GM18517 (cell line): Measurements from ENCODE around the gene GIGYF1.
"Not testable (repeated sequence)": the region's sequence is repeated elsewhere in the genome, so short reads cannot be mapped to it uniquely, and the experiment has no call there.

Experiments used
- ATAC-seq: cut with Tn5 transposase; IDR thresholded peaks from one replicate; pipeline ENCODE4 v1.9.1; 2021; ENCODE audit warnings: mild to moderate bottlenecking, moderate library complexity; ENCODE audit not compliant: unreplicated experiment

GIGYF1 gene

DNA sequence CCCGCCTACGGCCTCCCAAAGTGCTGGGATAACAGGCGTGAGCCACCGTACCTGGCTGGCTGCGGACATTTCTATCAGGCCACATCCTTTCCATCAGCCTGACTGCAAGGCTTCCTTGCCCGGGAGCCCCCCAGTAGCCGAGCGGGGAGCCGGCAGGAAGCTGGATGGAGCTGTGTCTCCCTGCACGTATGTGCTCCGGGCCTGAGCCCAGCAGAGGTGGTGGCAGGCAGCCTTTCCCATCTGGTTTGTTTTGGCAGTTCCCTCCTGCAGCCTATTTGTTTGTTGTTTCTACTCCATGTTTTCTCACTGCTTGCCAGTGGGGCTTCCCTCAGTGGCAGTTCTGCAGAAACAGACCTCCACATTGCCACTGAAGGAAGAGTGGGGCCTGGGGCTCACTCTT is 17.3 kb upstream of the GIGYF1 start:
- ATAC-seq, result no peak

DNA sequence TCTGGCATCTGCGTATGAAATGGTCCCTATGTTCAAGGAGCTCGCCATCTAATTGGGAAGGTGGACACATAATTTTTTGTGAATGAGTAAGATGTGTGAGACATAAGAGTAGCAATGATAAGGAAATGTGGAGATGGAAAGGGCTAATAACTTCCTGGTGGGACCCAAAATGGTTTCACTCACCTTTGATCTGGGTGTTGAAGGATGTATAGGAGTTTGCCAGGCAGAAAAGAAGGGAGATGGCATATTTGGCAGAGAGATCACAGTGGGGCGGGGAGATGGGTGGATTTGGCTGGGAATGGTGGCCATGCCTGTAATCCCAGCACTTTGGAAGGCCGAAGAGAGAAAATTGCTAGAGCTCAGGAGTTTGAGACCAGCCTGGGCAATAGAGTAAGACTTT is 16.4 kb upstream of the GIGYF1 start:
- ATAC-seq, result no peak

- no peak for ATAC-seq
Measured at GRCh38 chr7:100708395-100708794, 14.3 kb upstream of the GIGYF1 start.

- ATAC-seq, result no peak
Measured at GRCh38 chr7:100706672-100707311, 12.7 kb upstream of the GIGYF1 start.

DNA sequence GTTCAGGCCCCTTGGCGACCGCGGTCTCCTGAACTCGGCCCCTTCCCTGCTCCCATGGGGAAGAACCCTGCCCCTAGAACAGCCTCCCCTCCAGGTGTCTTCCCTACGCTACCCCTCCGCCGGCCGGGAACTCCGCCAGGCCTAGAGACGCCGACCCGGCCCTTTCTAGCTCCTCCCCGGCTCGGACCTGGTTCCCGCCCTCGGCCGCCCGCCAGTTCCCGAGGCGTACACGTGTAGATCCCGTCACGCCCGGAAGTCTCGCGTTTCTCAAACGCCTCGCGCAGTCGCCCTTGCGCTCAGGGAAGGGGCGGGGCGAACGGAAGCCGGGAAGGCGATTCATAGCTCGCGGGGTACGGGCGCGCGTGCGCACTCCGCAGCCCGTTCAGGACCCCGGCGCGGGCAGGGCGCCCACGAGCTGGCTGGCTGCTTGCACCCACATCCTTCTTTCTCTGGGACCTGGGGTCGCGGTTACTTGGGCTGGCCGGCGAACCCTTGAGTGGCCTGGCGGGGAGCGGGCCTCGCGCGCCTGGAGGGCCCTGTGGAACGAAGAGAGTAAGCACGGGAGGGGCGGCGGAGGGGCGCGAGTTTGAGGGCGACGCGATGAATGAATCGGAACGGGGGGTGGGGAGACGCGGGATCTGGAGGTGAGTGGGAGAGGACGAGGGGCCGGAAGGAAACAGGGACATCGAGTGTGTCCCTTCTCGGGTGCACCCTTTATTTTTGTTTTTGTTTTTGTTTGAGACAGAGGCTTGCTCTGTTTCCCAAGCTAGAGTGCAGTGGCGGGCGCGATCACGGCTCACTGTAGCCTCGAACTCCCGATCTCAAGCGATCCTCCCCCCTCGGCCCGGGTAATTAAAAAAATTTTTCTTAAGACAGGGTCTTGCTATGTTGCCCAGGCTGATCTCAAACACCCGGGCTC is 12.0 kb upstream of the GIGYF1 start, which contains the start of gene POP7:
Gene POP7 (plus strand): TSS at position 369 of the 919 bp plus-strand sequence. CDS start 710 bp downstream, outside the sequence.
- peak; percentile 74 for ATAC-seq

DNA sequence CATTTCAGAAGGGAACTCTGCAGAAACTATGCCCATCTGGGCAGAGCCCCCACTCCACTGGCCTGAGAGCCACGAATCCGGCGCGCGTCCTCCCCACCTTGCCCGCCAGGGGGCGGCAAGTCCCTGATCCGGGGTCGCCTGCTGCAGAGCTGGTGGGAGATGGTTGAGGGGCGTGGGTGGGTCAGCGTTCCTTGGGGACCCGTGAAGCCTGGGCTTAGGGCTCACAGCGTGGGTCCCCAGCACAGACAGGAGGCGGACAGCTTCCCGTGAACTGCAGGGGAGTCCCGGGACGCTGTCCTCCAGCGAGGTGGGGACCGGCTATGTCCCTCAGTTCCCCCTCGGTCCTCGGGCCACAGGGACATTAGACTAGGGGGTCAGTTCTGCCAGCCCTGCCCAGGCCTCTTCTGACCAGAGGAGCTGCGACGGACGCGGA is 11.3 kb upstream of the GIGYF1 start:
- peak; percentile 46 for ATAC-seq

- ATAC-seq, result not testable (repeated sequence)
Measured at GRCh38 chr7:100701089-100701488, 7.0 kb upstream of the GIGYF1 start.

- no peak for ATAC-seq
Measured at GRCh38 chr7:100699018-100699417, 5.0 kb upstream of the GIGYF1 start.

DNA sequence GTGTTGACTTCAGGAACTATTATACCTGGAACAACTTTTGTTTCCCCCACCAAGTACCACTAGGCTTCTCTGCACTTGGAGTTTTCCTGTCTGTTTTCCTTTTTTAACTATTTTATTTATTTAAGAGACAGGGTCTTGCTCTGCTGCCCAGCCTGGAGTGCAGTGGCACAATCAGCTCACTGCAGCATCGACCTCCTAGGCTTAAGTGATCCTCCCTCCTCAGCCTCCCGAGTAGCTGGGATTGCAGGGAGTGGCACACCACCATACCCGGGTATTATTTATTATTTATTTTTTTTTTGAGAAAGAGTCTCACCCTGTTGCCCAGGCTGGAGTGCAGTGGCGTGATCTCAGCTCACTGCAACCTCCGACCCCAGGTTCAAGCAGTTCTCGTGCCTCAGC is 2.1 kb upstream of the GIGYF1 start:
- no peak for ATAC-seq

DNA sequence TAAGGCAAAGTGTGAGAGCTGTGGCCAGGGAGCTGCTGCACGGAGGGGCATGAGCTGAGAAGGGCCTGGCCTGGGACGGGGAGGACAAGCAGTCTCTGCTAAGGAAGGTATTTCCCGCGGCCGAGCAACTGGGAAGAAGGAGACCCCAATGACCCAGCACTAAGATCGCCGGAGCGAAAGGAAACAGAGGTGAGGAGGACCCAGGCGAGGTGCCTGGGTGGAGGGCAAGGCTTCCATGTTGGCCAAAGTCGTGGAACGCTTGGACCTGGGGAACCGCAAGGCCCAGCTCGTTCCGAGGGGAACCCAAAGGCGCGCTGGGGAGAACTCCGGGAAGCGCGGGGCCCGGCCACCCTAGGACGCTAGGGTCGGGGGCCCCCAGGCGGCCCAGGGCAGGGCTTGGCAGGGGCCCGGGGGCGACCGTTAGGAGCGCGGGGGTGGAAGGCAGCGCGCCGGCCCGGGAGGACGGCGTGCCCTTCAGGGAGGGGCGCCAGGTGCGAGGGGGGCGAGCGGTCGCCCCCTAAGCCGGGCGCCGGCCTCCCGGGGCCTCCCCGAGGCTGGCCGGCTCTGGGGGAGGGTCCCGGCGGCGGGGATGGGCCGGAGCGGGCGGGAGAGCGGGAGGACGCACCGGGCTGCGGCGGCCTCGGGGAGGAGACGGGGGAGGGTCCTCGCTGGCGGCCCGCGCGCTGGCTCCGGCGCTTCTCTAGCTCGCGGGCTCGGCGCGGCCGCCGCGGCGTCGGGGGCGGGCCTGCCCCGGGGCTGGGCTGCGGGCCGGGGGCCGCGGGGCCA is 545 bp downstream of the GIGYF1 start:
- ATAC-seq, result peak; percentile 11

DNA sequence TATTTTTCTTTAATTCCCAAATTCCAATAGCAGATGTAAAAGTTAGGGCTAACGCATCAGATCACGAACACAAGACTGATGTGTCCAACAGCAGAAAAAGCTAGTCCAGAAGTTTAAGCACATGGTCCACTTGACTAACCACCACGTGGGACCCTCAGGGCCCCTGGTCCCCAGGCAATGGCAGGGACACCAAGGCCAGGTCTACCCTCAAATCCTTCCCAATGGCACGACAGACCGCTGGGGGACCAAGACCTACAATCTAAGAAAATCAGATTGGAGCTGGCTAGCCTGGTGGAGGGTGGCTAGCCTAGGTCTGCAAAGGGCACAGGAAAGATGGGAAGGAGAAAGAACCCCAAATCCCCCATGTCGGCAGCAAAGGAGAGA is 1.5 kb downstream of the GIGYF1 start:
- ATAC-seq, result no peak

GRCh38 chr7:100691676-100692577 is 2.1 kb downstream of the GIGYF1 start:
- ATAC-seq, result peak; percentile 40

GRCh38 chr7:100689230-100690135 is 4.6 kb downstream of the GIGYF1 start:
- no peak for ATAC-seq

DNA sequence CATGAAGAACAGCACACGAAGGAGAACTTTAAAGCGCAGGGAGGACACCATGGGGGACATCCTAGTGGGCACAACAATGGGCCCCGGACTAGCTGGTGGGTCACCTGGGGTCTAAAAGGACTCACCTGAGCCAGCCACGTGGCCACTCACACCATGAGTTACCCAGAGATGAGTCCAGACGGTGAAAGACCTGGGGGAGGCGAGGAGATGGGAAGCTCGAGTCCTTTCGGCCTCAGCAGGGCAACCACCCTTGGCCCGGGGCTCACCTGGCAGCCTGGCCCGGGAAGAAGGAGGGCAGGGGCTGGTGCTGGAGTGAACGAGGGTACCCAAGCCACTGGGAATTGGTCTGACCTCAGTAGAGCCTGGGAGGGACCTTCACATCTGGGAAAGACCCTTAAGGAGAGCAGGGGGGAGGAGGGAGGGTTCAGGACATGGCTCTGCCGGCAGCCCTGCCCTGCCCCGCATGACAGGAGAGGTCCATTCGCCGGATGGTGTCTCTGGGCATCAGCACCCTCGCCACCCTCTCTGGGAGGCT is 5.7 kb downstream of the GIGYF1 start:
- no peak for ATAC-seq

DNA sequence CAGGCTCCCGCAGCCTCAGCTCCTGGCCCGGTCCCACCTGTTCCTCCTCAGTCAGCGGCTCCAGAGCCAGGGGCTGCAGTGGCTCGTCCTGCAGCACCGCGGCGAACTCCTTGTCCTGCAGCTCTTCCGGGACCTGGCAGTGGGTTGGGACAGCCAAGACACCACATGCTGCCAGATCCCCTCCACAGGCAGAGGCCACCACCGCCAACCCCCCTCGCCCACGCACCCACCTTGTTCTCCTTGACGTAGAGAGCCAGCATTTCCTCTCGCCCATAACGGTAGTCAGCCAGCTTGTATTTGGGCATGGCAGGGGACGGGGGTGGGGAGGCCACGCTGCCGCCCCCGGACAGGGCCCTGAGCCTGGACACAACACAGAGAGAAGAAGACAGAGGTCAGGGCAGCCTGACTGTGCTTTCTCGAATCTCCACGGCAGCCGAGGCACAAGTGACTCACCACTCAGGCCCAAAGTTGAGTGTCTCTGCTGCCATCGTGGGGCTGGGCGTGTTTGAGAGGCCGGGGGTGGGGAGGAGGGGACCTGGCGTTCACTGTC is 6.2 kb downstream of the GIGYF1 start:
- no peak for ATAC-seq

DNA sequence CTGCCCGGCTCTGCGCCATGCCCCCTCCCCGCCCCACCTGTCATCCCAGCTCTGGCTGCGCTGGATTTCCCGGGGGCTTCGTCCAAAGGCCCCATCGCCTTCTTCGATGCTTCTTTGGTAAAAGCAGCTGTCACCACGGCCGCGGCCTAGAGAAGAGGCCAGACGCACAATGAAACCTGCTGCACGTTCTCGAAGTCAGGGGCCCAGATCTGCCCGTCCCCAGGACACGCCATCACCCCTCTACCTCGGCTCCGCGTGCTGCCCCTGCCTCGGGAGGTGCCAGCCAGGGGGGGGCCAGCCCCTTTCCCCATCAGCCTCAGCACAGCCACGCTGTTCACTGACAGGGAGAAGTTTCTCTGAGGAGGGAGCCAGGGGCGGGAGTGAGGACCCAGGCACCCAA is 6.8 kb downstream of the GIGYF1 start:
- ATAC-seq, result no peak

DNA sequence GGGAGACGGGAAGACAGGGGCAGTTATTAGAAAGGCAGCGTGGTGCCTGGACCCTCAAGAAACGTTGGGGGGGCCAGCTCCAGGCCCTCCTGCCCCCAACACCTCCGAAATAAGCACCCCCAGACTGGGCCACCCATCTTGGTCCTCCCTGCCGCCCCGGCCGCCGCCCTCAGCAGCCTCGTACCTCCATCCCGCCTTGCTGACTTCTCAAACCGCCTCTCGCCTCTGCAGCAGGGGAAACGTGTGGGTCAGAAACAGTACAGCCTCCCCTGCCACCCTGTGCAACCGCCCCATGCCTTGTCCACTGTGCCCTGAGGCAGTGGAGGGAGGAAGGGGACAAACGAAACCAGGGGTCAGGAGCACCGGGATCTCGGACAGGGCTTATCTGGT is 7.2 kb downstream of the GIGYF1 start:
- ATAC-seq, result no peak

DNA sequence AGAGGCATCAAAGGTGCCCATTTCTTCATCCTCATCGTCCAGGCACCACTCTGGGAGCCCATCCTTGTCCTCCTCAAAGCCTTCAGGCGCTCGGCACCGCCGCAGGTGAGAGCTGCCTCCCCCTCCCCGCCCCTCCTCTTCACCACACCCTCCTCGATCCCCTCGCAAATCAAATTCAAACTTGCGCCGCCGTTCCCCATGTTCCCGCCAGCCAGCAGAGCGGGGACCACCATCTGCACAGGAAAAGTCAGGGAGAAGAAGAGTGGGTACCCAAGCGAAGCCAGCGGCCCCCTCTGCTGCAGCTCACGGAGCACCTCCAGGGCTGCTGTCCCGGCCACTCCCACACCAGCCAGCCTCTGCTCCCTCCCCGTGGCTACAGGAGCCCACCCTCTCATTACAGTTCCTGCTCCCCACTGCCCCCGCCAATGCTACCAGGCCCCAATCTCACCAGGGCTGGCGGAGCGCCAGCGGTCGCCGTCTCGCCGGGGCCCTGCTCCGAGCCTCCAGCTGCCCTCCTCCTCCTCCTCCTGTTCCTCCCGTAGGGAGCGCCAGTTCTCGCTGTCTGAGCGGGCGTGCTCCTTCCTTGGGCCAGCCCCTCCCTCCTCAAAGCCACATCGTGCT is 7.7 kb downstream of the GIGYF1 start:
- ATAC-seq, result no peak
